Panc1 (cell line): ENCODE results near the gene TEF. TPM values are rescaled to one million over a fixed set of nuclear protein-coding genes. Genes with fewer than 3 reads are reported as not detected.

Experiments
- ATAC-seq: fragments of 200-7000 bp; cut with Tn5 transposase; 2 replicates; pipeline ENCODE4 v1.9.1; 2020; ENCODE audit warnings: mild to moderate bottlenecking, moderate library complexity
- BruUV-seq: library from RNA; stranded (reverse); fragments of 400-500 nt; replicated peaks from 2 replicates; lab custom pipeline; 2021; lab: Mats Ljungman, UMichigan
- CTCF ChIA-PET: fragments of 300-600 bp; sonication (Branson Sonifier 250); formaldehyde crosslinking; loops from one replicate; lab custom pipeline; 2022; ENCODE audit warnings: antibody characterized with exemption; lab: Charles Lee
- POLR2A ChIA-PET: fragments of 300-600 bp; sonication (Branson Sonifier 250); formaldehyde crosslinking; loops from one replicate; lab custom pipeline; 2022; ENCODE audit warnings: antibody characterized with exemption; lab: Charles Lee
- DNase-seq: peaks from one replicate; pipeline ENCODE4 v3.0.0-alpha.2; 2010; ENCODE audit warnings: low read depth, low spot score
- H3K27ac ChIP-seq: 2 replicates; pipeline ENCODE4 v1.5.1; 2011; ENCODE audit warnings: mild to moderate bottlenecking, low read length, inconsistent platforms
- H3K27me3 ChIP-seq: fragments of 200-500 bp; sonication (Bioruptor generic); 2 replicates; pipeline ENCODE4 v1.6.0; 2014; ENCODE audit warnings: low read length, inconsistent platforms; ENCODE audit not compliant: control insufficient read depth, insufficient read depth
- H3K36me3 ChIP-seq: fragments of 200-500 bp; sonication (Bioruptor generic); 2 replicates; pipeline ENCODE4 v1.5.1; 2014; ENCODE audit warnings: inconsistent platforms, mild to moderate bottlenecking, low read length, moderate library complexity; ENCODE audit not compliant: control insufficient read depth, insufficient read depth
- H3K4me1 ChIP-seq: 2 replicates; pipeline ENCODE4 v1.5.1; 2011; ENCODE audit warnings: inconsistent platforms, mild to moderate bottlenecking, low read length, moderate library complexity; ENCODE audit not compliant: control insufficient read depth, insufficient read depth
- H3K4me3 ChIP-seq, 2 experiments: 2 replicates each; pipeline ENCODE4 v1.5.1; 2011 to 2012; ENCODE audit warnings: low read depth in 2 of 2, low read length in 2 of 2, mild to moderate bottlenecking in 2 of 2, inconsistent platforms in 1 of 2, moderate library complexity in 1 of 2
- H3K9me3 ChIP-seq: fragments of 200-500 bp; sonication (Bioruptor generic); 2 replicates; pipeline ENCODE4 v1.5.1; 2014; ENCODE audit warnings: low read depth, mild to moderate bottlenecking, inconsistent platforms, low read length, moderate library complexity; ENCODE audit not compliant: control insufficient read depth, insufficient read depth
- CTCF ChIP-seq: fragments of 450-650 bp; IDR thresholded peaks from 2 replicates; pipeline ENCODE4 v1.5.1; 2017; ENCODE audit warnings: mild to moderate bottlenecking
- POLR2AphosphoS5 ChIP-seq: IDR thresholded peaks from 2 replicates; pipeline ENCODE4 v1.6.1; 2012; ENCODE audit warnings: mild to moderate bottlenecking, low read depth, low read length, moderate library complexity
- SIN3A ChIP-seq: IDR thresholded peaks from 2 replicates; pipeline ENCODE4 v1.6.1; 2012; ENCODE audit warnings: low read depth, mild to moderate bottlenecking, low read length, moderate library complexity, borderline replicate concordance; ENCODE audit not compliant: insufficient read depth
- TCF7L2 ChIP-seq: IDR thresholded peaks from 2 replicates; pipeline ENCODE4 v1.6.1; 2011; ENCODE audit warnings: mild to moderate bottlenecking, low read depth, low read length, inconsistent platforms
- in situ Hi-C: cut with HindIII; loops from 2 replicates; pipeline ENCODE4 v1.10.0; 2016; ENCODE audit warnings: low sequenced_read_pairs, low pct_unique_long_range_greater_than_20kb
- intact Hi-C: fragments of 100-400 bp; cut with micrococcal nuclease; formaldehyde crosslinking; loops from one replicate; pipeline ENCODE4 v1.10.0; 2022; ENCODE audit not compliant: unreplicated experiment
- total RNA-seq: library from RNA; stranded (reverse); gene quantifications from one replicate; pipeline ENCODE4 v1.2.1, GENCODE V29; 2021; ENCODE audit not compliant: unreplicated experiment
- TF ChIP-seq, protein P1 (sequence below), 2 experiments: IDR thresholded peaks; 2 replicates each; pipeline ENCODE4 v1.6.1; 2011 to 2012; ENCODE audit warnings: low read depth in 2 of 2, control low read depth in 1 of 2, low read length in 1 of 2, mild to moderate bottlenecking in 1 of 2, moderate library complexity in 1 of 2; ENCODE audit not compliant: insufficient read depth in 1 of 2

TEF gene
- total RNA-seq, 1 experiment from 2014 or later = 7.8 TPM

GRCh38 chr22:41435560-41435959 is 53.8 kb downstream of the TEF start:
- Histone ChIP-seq H3K36me3 (peaks cover 4% of the 10 kb centered on the region; the same call in 1 of the 2 replicates), H3K27ac (no peak overlapping the region), H3K27me3 (no peaks in the 10 kb centered on the region), H3K4me1 (no peaks in the 10 kb centered on the region), H3K4me3 (no peak overlapping the region), H3K9me3 (no peaks in the 10 kb centered on the region)
- ChIA-PET POLR2A (no interaction called here), CTCF (no interaction called here)
- in situ Hi-C loops = no loop called here
- DNase-seq (no peak), ATAC-seq (no peak)
- no TSS peak for BruUV-seq
- intact Hi-C loops = no loop called here
- TF ChIP-seq POLR2AphosphoS5 = no peak
- TF ChIP-seq CTCF = no peak
- no peak for TF ChIP-seq SIN3A
- no peak for TF ChIP-seq TCF7L2
- TF ChIP-seq, protein P1, sequence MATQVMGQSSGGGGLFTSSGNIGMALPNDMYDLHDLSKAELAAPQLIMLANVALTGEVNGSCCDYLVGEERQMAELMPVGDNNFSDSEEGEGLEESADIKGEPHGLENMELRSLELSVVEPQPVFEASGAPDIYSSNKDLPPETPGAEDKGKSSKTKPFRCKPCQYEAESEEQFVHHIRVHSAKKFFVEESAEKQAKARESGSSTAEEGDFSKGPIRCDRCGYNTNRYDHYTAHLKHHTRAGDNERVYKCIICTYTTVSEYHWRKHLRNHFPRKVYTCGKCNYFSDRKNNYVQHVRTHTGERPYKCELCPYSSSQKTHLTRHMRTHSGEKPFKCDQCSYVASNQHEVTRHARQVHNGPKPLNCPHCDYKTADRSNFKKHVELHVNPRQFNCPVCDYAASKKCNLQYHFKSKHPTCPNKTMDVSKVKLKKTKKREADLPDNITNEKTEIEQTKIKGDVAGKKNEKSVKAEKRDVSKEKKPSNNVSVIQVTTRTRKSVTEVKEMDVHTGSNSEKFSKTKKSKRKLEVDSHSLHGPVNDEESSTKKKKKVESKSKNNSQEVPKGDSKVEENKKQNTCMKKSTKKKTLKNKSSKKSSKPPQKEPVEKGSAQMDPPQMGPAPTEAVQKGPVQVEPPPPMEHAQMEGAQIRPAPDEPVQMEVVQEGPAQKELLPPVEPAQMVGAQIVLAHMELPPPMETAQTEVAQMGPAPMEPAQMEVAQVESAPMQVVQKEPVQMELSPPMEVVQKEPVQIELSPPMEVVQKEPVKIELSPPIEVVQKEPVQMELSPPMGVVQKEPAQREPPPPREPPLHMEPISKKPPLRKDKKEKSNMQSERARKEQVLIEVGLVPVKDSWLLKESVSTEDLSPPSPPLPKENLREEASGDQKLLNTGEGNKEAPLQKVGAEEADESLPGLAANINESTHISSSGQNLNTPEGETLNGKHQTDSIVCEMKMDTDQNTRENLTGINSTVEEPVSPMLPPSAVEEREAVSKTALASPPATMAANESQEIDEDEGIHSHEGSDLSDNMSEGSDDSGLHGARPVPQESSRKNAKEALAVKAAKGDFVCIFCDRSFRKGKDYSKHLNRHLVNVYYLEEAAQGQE (IDR thresholded peaks at IDR 0.05; ENCODE audit: insufficient read depth in 1 of 2, low read depth in 2 of 2, low read length in 1 of 2) = no peak

- POLR2A ChIA-PET = no interaction called here
- TF ChIP-seq, protein P1 (IDR thresholded peaks at IDR 0.05; ENCODE audit: insufficient read depth in 1 of 2, low read depth in 2 of 2, low read length in 1 of 2) = no peak
- TF ChIP-seq SIN3A (no peak), CTCF (no peak), TCF7L2 (no peak), POLR2AphosphoS5 (no peak)
- no peak overlapping the region for H3K27ac ChIP-seq
Measured at GRCh38 chr22:41436322-41437113, 54.8 kb downstream of the TEF start.

More at GRCh38 chr22:41436322-41437113, 54.8 kb downstream of the TEF start:
- Histone ChIP-seq H3K4me1 (no peaks in the 10 kb centered on the region), H3K27me3 (no peaks in the 10 kb centered on the region), H3K9me3 (no peaks in the 10 kb centered on the region), H3K36me3 (peaks cover 4% of the 10 kb centered on the region; the same call in 1 of the 2 replicates), H3K4me3 (no peak overlapping the region)
- CTCF ChIA-PET = no interaction called here
- BruUV-seq = no TSS peak
- no peak for DNase-seq
- intact Hi-C loops (no loop called here), in situ Hi-C loops (no loop called here)
- ATAC-seq = no peak
